GM12878 (cell line): ENCODE results near the gene HOXB6. TPM values are rescaled to one million over a fixed set of nuclear protein-coding genes. Genes with fewer than 3 reads are reported as not detected.

Experiments used
- ATAC-seq: fragments of 200-7000 bp; cut with Tn5 transposase; 3 replicates; pipeline ENCODE4 v1.9.1; 2020; ENCODE audit warnings: mild to moderate bottlenecking, moderate library complexity
- BruUV-seq: library from RNA; stranded (reverse); fragments of 400-500 nt; replicated peaks from 2 replicates; lab custom pipeline; 2021; lab: Mats Ljungman, UMichigan
- CTCF ChIA-PET: fragments of 300-600 bp; sonication (Branson Sonifier 250); formaldehyde crosslinking; extraction: SDS; loops from one replicate; lab custom pipeline; 2021; ENCODE audit warnings: inconsistent platforms; lab: Yijun Ruan, JAX
- POLR2A ChIA-PET: fragments of 350-600 bp; formaldehyde crosslinking; extraction: SDS; loops from one replicate; lab custom pipeline; 2021; ENCODE audit warnings: inconsistent platforms; lab: Charles Lee
- RAD21 ChIA-PET: fragments of 300-600 bp; sonication (Branson Sonifier 250); formaldehyde crosslinking; loops from one replicate; lab custom pipeline; 2023; ENCODE audit warnings: antibody characterized with exemption; ENCODE audit not compliant: unreplicated experiment; lab: Charles Lee
- SMC1A ChIA-PET: fragments of 300-600 bp; sonication (Branson Sonifier 250); formaldehyde crosslinking; loops from one replicate; lab custom pipeline; 2023; ENCODE audit not compliant: unreplicated experiment, uncharacterized antibody; lab: Charles Lee
- DNase-seq: peaks from one replicate; pipeline ENCODE4 v3.0.0-alpha.2; 2011; ENCODE audit warnings: low read depth, low spot score
- FAIRE-seq: peaks from 3 replicates; lab custom pipeline; 2011; peaks lifted over from hg19 to GRCh38; lab: Jason Lieb, UNC
- H2AFZ ChIP-seq: 2 replicates; pipeline ENCODE4 v1.6.0; 2011; ENCODE audit warnings: low read depth, low read length, control low read depth; ENCODE audit not compliant: control insufficient read depth
- H3K27ac ChIP-seq: 2 replicates; pipeline ENCODE4 v1.5.1; 2011; ENCODE audit warnings: control low read depth; ENCODE audit not compliant: control insufficient read depth, insufficient read depth
- H3K27me3 ChIP-seq, 2 experiments: replicated peaks in 1 of 2; 2 replicates each; pipeline versions ENCODE4 v1.6.0 to v1.6.1; 2011; ENCODE audit warnings: low read length in 1 of 2; ENCODE audit not compliant: control insufficient read depth in 2 of 2, insufficient read depth in 2 of 2
- H3K36me3 ChIP-seq, 2 experiments: 2 replicates each; pipeline ENCODE4 v1.5.1; 2011; ENCODE audit warnings: low read length in 1 of 2; ENCODE audit not compliant: control insufficient read depth in 2 of 2, insufficient read depth in 2 of 2
- H3K4me1 ChIP-seq: 2 replicates; pipeline ENCODE4 v1.6.1; 2011; ENCODE audit warnings: mild to moderate bottlenecking, low read length, moderate library complexity, mixed read lengths; ENCODE audit not compliant: control insufficient read depth, insufficient read depth
- H3K4me2 ChIP-seq: 2 replicates; pipeline ENCODE4 v1.6.0; 2011; ENCODE audit warnings: control low read depth; ENCODE audit not compliant: control insufficient read depth, insufficient read depth
- H3K4me3 ChIP-seq: fragments of 200-600 bp; sonication (generic); 2 replicates; pipeline ENCODE4 v1.5.1; 2016
- H3K79me2 ChIP-seq: 2 replicates; pipeline ENCODE4 v1.6.0; 2011; ENCODE audit warnings: low read length; ENCODE audit not compliant: control insufficient read depth, insufficient read depth
- H3K9ac ChIP-seq: 2 replicates; pipeline ENCODE4 v1.8.0; 2011; ENCODE audit warnings: low read length, control low read depth, mixed read lengths; ENCODE audit not compliant: control insufficient read depth, insufficient read depth
- H3K9me3 ChIP-seq: replicated peaks from 3 replicates; pipeline ENCODE4 v1.5.1; 2011; ENCODE audit warnings: mild to moderate bottlenecking, low read length; ENCODE audit not compliant: control insufficient read depth, insufficient read depth
- H4K20me1 ChIP-seq: 2 replicates; pipeline ENCODE4 v1.6.0; 2011; ENCODE audit not compliant: control insufficient read depth, insufficient read depth
- ATF7 ChIP-seq: fragments of 450-650 bp; IDR thresholded peaks from 2 replicates; pipeline ENCODE4 v1.6.1; 2016; ENCODE audit warnings: low read depth, mild to moderate bottlenecking
- BHLHE40 ChIP-seq, 2 experiments: fragments of 450-650 bp in 1 of 2; IDR thresholded peaks; 2 replicates each; pipeline ENCODE4 v1.6.1; 2011 to 2017; ENCODE audit warnings: low read depth in 2 of 2, borderline replicate concordance in 1 of 2, improper control_type of control experiment in 1 of 2, low read length in 1 of 2, mild to moderate bottlenecking in 1 of 2
- HCFC1 ChIP-seq: fragments of 150-350 bp; IDR thresholded peaks from 2 replicates; pipeline ENCODE4 v1.6.1; 2014; ENCODE audit warnings: low read length
- MTA2 ChIP-seq: fragments of 450-650 bp; IDR thresholded peaks from 2 replicates; pipeline ENCODE4 v1.6.1; 2016; ENCODE audit warnings: low read depth, mild to moderate bottlenecking, moderate library complexity
- SUZ12 ChIP-seq: fragments of 200-600 bp; sonication (generic); IDR thresholded peaks from one replicate; pipeline ENCODE4 v1.6.1; 2018; ENCODE audit warnings: antibody characterized with exemption, mild to moderate bottlenecking; ENCODE audit not compliant: unreplicated experiment
- ZNF207 ChIP-seq: fragments of 450-650 bp; IDR thresholded peaks from 2 replicates; pipeline ENCODE4 v1.6.1; 2014; ENCODE audit warnings: antibody characterized with exemption, mild to moderate bottlenecking, borderline replicate concordance
- ZNF384 ChIP-seq: IDR thresholded peaks from 2 replicates; pipeline ENCODE4 v1.6.1; 2012; ENCODE audit warnings: low read depth, mild to moderate bottlenecking, low read length, improper control_type of control experiment, borderline replicate concordance
- WGBS: methylation state at CpG from one replicate; pipeline ENCODE4 v1.1.6; 2016; ENCODE audit warnings: low lambda C conversion rate; ENCODE audit not compliant: insufficient replicate concordance, insufficient coverage; ENCODE audit errors: missing lambda C conversion rate; 5-methylcytosine and 5-hydroxymethylcytosine counted together
- in situ Hi-C: fragments of 300-500 bp; cut with MboI; formaldehyde crosslinking; loops from 9 replicates; pipeline ENCODE4 v1.14.3; 2018; ENCODE audit warnings: mixed read lengths
- intact Hi-C: fragments of 100-400 bp; cut with micrococcal nuclease; formaldehyde crosslinking; loops from one replicate; pipeline ENCODE4 v1.14.2; 2022; ENCODE audit not compliant: unreplicated experiment
- polyA plus RNA-seq, 11 experiments: library from polyadenylated mRNA; depleted of rRNA in 4 of 11; unstranded in 6 of 11; stranded (reverse) in 5 of 11; fragments of >200 nt; fragmentation: Nextera tagmentation in 4 of 11; fragmentation: Illumina TruSeq in 1 of 11; extraction: Ambion mirVana in 4 of 11; extraction: Trizol in 1 of 11; gene quantifications; 1 replicate in 1 of 11; 2 replicates in 10 of 11; pipeline versions ENCODE4 v1.2.1 to v1.2.3, GENCODE V29; 2011 to 2016; ENCODE audit warnings: inconsistent platforms in 2 of 11, missing spikeins in 2 of 11, low read depth in 1 of 11
- total RNA-seq, 4 experiments: library from RNA; depleted of rRNA in 3 of 4; stranded (reverse); fragments of >200 nt in 3 of 4; fragmentation: Illumina TruSeq in 1 of 4; extraction: Trizol in 1 of 4; gene quantifications; 2 replicates each; pipeline versions ENCODE4 v1.2.1 to v1.2.3, GENCODE V29; 2013 to 2021
- TF ChIP-seq, protein P1 (sequence below): fragments of 450-650 bp; formaldehyde crosslinking; IDR thresholded peaks from 2 replicates; pipeline ENCODE4 v1.4.0; 2022; ENCODE audit warnings: mild to moderate bottlenecking, moderate library complexity
- TF ChIP-seq, protein P2 (sequence below): IDR thresholded peaks from 2 replicates; pipeline ENCODE4 v1.6.1; 2012; ENCODE audit warnings: mild to moderate bottlenecking, low read depth, low read length
- TF ChIP-seq, protein P3 (sequence below): fragments of 450-650 bp; IDR thresholded peaks from 2 replicates; pipeline ENCODE4 v1.6.1; 2017; ENCODE audit warnings: mild to moderate bottlenecking, low read depth, inconsistent platforms; ENCODE audit not compliant: poor library complexity, severe bottlenecking
- TF ChIP-seq, protein P4 (sequence below): fragments of 450-650 bp; conservative IDR thresholded peaks from 2 replicates; pipeline ENCODE4 v1.6.1; 2017; ENCODE audit warnings: mild to moderate bottlenecking, moderate library complexity

Gene HOXB6
- total and polyA plus RNA-seq, 10 of the 15 experiments (the other 5 are each of a cell fraction or from before 2014, with no cell fraction given) = 0.04 to 0.51 (median 0.09) TPM; not detected in 2

DNA sequence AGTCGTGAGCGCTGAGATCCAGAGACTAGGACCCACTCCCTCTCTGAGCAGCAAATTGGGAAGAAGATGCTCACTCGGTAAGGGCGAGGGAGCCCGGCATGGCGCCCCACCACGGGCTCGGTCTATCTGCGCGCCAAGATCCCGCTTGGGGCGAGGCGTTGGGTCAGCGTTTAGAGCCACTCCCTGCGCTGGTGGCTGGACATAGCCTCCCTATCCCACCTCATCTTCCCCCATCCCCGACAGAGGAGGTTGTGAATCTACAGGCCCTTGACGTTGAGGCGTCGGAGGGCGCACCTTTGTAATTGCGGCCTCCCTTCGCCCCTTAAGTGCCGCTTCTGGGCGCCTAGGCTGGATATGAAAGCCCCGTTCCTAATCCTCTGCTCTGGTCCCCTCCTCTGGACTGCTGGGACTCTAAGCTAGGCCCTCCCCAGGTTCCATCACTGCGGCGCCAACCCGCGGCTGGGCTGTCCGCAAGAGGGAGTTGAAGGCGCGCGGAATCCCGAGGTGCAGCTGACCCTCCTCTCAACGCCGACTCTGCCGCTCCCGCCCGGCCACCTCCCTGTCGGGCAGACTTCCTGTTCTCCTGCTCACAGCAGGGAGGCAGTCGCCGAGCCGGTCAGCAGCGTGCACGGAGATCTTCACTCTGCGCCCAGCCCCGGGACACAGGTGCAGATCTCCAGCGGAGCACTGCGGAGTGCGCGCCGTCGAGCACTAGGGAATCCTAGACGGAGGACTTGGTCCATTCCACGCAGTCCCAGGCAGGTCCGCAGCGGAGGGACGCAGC, 37.5 kb upstream of the HOXB6 start:
- Histone ChIP-seq H3K27ac (no peak overlapping the region), H3K4me2 (no peak overlapping the region), H4K20me1 (no peaks in the 10 kb centered on the region), H3K27me3 (peaks cover 10 to 19% of the 10 kb centered on the region in 2 experiments), H2AFZ (no peak overlapping the region), H3K4me1 (no peaks in the 10 kb centered on the region; the same call in 1 of the 2 replicates), H3K9ac (no peak overlapping the region), H3K36me3 (no peaks in the 10 kb centered on the region), H3K4me3 (no peak overlapping the region), H3K9me3 (no peaks in the 10 kb centered on the region), H3K79me2 (no peaks in the 10 kb centered on the region)
- no TSS peak for BruUV-seq
- ChIA-PET CTCF (no interaction called here), SMC1A (no interaction called here), RAD21 (no interaction called here), POLR2A (no interaction called here)
- FAIRE-seq (no peak), ATAC-seq (no peak), DNase-seq (no peak)
- in situ Hi-C loops (no loop called here), intact Hi-C loops (no loop called here)
- 40% methylated on average over 58 of the region's 58 CpGs for WGBS
- TF ChIP-seq ZNF384 = no peak
- TF ChIP-seq HCFC1 = no peak
- no peak for TF ChIP-seq ATF7
- TF ChIP-seq ZNF207 = no peak
- no peak for TF ChIP-seq MTA2
- TF ChIP-seq, protein P1, sequence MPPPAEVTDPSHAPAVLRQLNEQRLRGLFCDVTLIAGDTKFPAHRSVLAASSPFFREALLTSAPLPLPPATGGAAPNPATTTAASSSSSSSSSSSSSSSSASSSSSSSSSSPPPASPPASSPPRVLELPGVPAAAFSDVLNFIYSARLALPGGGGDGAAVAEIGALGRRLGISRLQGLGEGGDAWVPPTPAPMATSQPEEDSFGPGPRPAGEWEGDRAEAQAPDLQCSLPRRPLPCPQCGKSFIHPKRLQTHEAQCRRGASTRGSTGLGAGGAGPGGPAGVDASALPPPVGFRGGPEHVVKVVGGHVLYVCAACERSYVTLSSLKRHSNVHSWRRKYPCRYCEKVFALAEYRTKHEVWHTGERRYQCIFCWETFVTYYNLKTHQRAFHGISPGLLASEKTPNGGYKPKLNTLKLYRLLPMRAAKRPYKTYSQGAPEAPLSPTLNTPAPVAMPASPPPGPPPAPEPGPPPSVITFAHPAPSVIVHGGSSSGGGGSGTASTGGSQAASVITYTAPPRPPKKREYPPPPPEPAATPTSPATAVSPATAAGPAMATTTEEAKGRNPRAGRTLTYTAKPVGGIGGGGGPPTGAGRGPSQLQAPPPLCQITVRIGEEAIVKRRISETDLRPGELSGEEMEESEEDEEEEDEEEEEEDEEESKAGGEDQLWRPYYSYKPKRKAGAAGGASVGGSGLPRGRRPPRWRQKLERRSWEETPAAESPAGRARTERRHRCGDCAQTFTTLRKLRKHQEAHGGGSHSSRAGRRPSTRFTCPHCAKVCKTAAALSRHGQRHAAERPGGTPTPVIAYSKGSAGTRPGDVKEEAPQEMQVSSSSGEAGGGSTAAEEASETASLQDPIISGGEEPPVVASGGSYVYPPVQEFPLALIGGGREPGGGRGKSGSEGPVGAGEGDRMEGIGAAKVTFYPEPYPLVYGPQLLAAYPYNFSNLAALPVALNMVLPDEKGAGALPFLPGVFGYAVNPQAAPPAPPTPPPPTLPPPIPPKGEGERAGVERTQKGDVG (CRISPR knock-in tag) = no peak
- TF ChIP-seq, protein P2, sequence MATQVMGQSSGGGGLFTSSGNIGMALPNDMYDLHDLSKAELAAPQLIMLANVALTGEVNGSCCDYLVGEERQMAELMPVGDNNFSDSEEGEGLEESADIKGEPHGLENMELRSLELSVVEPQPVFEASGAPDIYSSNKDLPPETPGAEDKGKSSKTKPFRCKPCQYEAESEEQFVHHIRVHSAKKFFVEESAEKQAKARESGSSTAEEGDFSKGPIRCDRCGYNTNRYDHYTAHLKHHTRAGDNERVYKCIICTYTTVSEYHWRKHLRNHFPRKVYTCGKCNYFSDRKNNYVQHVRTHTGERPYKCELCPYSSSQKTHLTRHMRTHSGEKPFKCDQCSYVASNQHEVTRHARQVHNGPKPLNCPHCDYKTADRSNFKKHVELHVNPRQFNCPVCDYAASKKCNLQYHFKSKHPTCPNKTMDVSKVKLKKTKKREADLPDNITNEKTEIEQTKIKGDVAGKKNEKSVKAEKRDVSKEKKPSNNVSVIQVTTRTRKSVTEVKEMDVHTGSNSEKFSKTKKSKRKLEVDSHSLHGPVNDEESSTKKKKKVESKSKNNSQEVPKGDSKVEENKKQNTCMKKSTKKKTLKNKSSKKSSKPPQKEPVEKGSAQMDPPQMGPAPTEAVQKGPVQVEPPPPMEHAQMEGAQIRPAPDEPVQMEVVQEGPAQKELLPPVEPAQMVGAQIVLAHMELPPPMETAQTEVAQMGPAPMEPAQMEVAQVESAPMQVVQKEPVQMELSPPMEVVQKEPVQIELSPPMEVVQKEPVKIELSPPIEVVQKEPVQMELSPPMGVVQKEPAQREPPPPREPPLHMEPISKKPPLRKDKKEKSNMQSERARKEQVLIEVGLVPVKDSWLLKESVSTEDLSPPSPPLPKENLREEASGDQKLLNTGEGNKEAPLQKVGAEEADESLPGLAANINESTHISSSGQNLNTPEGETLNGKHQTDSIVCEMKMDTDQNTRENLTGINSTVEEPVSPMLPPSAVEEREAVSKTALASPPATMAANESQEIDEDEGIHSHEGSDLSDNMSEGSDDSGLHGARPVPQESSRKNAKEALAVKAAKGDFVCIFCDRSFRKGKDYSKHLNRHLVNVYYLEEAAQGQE = no peak
- TF ChIP-seq BHLHE40 (IDR thresholded peaks at IDR 0.05; ENCODE audit: borderline replicate concordance in 1 of 2, low read depth in 2 of 2, low read length in 1 of 2) = no peak
- TF ChIP-seq SUZ12 = no peak
- TF ChIP-seq, protein P3, sequence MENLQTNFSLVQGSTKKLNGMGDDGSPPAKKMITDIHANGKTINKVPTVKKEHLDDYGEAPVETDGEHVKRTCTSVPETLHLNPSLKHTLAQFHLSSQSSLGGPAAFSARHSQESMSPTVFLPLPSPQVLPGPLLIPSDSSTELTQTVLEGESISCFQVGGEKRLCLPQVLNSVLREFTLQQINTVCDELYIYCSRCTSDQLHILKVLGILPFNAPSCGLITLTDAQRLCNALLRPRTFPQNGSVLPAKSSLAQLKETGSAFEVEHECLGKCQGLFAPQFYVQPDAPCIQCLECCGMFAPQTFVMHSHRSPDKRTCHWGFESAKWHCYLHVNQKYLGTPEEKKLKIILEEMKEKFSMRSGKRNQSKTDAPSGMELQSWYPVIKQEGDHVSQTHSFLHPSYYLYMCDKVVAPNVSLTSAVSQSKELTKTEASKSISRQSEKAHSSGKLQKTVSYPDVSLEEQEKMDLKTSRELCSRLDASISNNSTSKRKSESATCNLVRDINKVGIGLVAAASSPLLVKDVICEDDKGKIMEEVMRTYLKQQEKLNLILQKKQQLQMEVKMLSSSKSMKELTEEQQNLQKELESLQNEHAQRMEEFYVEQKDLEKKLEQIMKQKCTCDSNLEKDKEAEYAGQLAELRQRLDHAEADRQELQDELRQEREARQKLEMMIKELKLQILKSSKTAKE = no peak
- TF ChIP-seq, protein P4, sequence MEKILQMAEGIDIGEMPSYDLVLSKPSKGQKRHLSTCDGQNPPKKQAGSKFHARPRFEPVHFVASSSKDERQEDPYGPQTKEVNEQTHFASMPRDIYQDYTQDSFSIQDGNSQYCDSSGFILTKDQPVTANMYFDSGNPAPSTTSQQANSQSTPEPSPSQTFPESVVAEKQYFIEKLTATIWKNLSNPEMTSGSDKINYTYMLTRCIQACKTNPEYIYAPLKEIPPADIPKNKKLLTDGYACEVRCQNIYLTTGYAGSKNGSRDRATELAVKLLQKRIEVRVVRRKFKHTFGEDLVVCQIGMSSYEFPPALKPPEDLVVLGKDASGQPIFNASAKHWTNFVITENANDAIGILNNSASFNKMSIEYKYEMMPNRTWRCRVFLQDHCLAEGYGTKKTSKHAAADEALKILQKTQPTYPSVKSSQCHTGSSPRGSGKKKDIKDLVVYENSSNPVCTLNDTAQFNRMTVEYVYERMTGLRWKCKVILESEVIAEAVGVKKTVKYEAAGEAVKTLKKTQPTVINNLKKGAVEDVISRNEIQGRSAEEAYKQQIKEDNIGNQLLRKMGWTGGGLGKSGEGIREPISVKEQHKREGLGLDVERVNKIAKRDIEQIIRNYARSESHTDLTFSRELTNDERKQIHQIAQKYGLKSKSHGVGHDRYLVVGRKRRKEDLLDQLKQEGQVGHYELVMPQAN = no peak
